ENCODE data around the gene OR10H4.

Gene OR10H4

DNA sequence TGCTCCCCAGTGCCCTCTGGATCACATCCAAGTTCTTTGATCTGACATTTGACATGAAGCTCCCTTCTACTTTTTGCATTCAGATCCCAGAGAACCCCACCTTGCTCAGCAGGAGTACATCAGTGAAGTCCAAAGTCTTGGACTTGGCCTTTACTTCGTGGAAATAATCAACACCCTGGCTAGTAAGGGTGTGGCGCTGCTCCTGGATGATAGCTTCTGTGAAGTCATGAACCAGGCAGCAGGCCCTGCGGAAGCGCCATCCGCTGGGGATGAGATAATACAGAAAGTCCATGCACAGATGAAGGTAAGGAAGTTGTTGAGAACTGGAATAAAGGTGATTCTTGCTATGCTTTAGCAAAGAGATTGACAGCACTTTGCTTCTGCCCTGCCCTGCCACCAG, 43.2 kb downstream of the OR10H4 start:
- H3K9me3 ChIP-seq (ENCODE audit: control insufficient read depth, low read length): no peaks in the 10 kb centered on the region
- no peak overlapping the region for H3K27ac ChIP-seq
- peaks cover 2% of the 10 kb centered on the region for H3K27me3 ChIP-seq (ENCODE audit: control insufficient read depth, insufficient read depth, low read length)
- H3K4me2 ChIP-seq (ENCODE audit: low read length): no peak overlapping the region
- H3K36me3 ChIP-seq (ENCODE audit: control insufficient read depth, insufficient read depth, low read length): no peaks in the 10 kb centered on the region
- TF ChIP-seq, protein P1, sequence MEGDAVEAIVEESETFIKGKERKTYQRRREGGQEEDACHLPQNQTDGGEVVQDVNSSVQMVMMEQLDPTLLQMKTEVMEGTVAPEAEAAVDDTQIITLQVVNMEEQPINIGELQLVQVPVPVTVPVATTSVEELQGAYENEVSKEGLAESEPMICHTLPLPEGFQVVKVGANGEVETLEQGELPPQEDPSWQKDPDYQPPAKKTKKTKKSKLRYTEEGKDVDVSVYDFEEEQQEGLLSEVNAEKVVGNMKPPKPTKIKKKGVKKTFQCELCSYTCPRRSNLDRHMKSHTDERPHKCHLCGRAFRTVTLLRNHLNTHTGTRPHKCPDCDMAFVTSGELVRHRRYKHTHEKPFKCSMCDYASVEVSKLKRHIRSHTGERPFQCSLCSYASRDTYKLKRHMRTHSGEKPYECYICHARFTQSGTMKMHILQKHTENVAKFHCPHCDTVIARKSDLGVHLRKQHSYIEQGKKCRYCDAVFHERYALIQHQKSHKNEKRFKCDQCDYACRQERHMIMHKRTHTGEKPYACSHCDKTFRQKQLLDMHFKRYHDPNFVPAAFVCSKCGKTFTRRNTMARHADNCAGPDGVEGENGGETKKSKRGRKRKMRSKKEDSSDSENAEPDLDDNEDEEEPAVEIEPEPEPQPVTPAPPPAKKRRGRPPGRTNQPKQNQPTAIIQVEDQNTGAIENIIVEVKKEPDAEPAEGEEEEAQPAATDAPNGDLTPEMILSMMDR (IDR thresholded peaks at IDR 0.05): no peak
- no peak overlapping the region for H2AFZ ChIP-seq
- H3K79me2 ChIP-seq: no peaks in the 10 kb centered on the region
- H3K9ac ChIP-seq: no peak overlapping the region
- H3K4me3 ChIP-seq (ENCODE audit: low read depth, low read length): no peak overlapping the region
- H3K4me1 ChIP-seq: no peaks in the 10 kb centered on the region

DNA sequence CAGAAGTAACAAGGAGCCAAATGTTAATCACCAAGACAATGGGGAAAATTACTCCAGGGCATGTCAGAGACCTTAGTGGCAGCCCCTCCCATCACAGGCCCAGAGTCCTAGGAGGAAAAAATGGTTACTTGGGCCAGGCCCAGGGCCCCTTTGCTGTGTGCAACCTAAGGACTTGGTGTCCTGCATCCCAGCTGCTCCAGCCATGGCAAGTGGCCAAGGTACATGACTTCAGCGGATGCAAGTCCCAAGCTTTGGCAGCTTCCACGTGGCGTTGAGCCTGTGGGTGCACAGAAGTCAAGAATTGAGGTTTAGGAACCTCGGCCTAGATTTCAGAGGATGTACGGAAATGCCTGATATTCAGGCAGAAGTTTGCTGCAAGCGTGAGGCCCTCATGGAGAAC, 46.7 kb downstream of the OR10H4 start:
- H3K9me3 ChIP-seq (ENCODE audit: control insufficient read depth, low read length): no peaks in the 10 kb centered on the region
- TF ChIP-seq, protein P1 (IDR thresholded peaks at IDR 0.05): no peak
- no peak overlapping the region for H3K4me3 ChIP-seq (ENCODE audit: low read depth, low read length)
- no peak overlapping the region for H3K4me2 ChIP-seq (ENCODE audit: low read length)
- H3K4me1 ChIP-seq: no peaks in the 10 kb centered on the region
- H3K27me3 ChIP-seq (ENCODE audit: control insufficient read depth, insufficient read depth, low read length): no peaks in the 10 kb centered on the region
- no peak overlapping the region for H3K27ac ChIP-seq
- no peaks in the 10 kb centered on the region for H3K79me2 ChIP-seq
- H3K36me3 ChIP-seq (ENCODE audit: control insufficient read depth, insufficient read depth, low read length): no peaks in the 10 kb centered on the region
- H3K9ac ChIP-seq: no peak overlapping the region
- no peak overlapping the region for H2AFZ ChIP-seq

DNA sequence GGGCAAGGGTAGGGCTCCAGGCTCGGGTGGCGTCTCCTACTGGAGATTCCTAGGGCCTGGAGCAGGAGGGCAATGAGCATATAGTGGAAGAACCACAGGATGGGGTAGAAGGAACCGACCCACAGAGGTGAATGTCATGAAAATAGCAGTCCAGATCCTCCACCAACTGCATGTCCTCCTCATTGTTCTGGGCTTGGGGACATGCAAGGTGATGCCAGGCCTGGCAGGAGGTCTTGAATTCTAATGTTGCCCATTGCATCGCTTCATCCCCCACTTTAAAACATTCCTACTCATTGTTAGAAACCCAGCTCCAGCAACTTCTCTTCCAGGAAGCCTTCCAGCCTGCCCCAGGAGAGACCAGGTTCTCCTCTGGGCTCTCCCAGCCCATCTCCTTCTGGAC, 49.4 kb downstream of the OR10H4 start:
- Histone ChIP-seq H3K9me3 (ENCODE audit: control insufficient read depth, low read length) (no peaks in the 10 kb centered on the region), H3K4me3 (ENCODE audit: low read depth, low read length) (no peak overlapping the region), H3K9ac (no peak overlapping the region), H3K27me3 (ENCODE audit: control insufficient read depth, insufficient read depth, low read length) (no peaks in the 10 kb centered on the region), H3K4me1 (no peaks in the 10 kb centered on the region), H3K27ac (no peak overlapping the region), H3K4me2 (ENCODE audit: low read length) (no peak overlapping the region), H2AFZ (no peak overlapping the region), H3K79me2 (no peaks in the 10 kb centered on the region), H3K36me3 (ENCODE audit: control insufficient read depth, insufficient read depth, low read length) (no peaks in the 10 kb centered on the region)
- TF ChIP-seq, protein P1 (IDR thresholded peaks at IDR 0.05): no peak
